NCI-H1092 (cell line): ENCODE data around the gene CD300LF.

ENCODE experiments used
- DNase-seq: peaks from one replicate; lab custom pipeline; 2025; lab: John Stamatoyannopoulos, UW

Gene CD300LF

DNA sequence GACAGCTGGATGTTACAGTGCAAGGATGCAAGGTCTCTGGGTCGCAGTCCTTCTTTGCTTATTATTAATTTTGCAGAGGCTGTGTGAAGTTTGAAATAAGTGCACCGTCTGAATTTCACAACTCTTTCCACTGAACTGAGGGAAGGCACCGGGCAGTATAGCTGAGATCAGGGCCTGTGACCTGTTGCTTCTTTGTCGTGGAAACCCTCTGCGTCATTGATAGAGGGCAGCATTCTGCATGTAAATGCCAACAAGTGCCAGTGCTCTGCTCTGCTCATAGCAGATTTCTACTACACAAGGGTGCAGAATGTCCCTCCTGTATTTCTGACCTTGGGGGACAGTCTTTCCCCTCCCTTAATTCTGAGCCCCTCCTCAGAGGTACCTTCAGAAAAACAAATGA, 26.0 kb downstream of the CD300LF start:
- DNase-seq, result no peak

DNA sequence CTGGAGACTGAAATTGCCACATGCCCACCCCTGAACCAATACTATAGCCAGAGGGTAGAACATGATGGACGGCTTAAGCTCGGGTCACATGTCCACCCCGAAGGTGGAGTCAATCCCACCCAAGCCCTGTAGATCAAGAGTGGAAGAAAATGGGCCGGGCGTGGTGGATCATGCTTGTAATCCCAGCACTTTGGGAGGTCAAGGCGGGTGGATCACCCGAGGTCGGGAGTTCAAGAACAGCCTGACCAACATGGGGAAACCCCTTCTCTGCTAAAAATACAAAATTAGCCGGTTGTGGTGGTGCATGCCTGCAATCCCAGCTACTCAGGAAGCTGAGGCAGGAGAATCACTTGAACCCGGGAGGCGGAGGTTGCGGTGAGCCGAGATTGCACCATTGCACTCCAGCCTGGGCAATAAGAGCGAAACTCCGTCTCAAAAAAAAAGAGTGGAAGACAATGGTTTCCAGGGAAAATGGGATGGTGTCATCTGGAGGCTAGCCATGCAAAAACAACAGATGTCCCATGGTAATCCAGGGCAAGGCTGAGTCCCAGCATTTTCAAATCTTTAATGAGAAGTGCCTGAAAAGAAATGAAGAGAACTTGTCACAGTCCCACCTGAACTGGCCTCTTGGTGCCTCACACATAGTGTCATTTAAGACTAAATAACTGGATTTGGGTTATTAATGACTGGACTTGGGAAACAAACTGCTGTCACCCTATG, 30.1 kb downstream of the CD300LF start:
- no peak for DNase-seq

DNA sequence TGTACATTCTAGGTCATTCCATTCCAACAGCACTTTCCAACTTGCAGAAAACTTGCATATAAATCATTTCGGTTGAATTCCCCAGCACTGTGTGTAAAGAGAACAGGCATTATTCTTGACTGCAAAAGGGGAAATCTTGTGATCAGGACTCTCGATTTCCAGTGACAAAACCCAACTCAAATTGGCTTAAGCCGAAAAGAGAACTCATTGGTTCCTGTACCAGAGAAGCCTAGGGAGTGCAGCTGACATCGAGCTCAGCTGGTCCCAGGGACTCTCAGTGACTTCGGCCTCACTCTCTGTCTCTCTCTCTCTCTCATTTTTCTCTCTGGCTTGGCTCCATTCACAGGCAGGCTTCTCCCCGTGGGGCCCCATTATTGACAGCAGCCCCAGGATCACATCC, 30.7 kb downstream of the CD300LF start:
- DNase-seq, result no peak

DNA sequence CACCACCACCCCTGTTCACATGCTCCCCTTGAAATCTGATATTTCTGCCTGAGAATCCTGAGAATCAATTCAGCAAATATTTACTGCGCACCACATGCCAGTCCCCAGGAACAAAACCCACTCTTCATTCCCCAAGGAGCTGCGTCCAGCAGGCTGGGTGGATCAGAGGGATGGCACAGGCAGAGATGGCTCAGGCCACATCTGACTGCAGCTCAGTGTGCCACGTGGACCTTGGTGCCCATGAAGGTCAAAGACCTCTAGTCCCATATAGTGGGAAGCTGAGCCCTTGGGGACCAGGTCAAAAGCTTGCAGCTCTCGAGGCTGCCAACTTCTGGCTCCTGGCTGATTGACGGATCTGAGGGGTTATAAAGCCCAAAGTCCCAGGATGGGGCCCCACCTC, 31.8 kb downstream of the CD300LF start:
- no peak for DNase-seq

DNA sequence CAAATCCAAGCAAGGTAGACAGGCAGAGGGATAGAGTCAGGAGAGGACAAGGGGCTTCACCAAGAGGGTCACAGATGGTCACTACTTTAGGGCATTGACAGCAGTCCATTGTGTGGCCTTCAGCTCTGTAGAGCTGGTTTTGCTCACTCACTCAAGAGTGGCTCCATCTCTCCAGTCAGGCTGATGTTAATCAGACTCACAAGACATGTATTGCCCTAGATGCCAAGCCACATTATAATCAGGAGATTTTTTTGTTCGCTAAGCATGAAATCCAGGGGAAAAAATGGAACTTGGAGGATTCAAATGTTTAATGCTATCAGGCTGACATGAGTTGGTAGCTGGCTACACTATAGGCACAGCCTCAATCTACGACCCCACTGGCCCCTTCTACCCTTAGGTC, 32.5 kb downstream of the CD300LF start:
- DNase-seq, result no peak

DNA sequence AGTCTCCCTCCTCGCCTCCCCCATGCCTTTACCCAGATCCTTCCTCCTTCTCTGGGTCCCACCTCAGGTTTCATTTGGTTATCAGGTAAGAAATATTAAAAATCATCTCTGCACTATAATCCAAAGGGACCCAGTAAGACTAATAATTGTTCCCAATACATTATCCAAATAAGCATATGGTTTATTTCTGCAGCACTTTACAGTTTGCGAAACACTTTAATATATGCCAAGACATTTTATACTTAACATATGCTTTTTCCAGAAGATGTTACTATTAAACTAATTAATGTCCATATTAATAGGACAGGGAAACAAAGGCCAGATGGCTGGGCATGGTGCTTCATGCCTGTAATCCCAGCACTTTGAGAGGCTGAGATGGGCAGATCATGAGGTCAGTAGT, 33.3 kb downstream of the CD300LF start:
- no peak for DNase-seq

DNA sequence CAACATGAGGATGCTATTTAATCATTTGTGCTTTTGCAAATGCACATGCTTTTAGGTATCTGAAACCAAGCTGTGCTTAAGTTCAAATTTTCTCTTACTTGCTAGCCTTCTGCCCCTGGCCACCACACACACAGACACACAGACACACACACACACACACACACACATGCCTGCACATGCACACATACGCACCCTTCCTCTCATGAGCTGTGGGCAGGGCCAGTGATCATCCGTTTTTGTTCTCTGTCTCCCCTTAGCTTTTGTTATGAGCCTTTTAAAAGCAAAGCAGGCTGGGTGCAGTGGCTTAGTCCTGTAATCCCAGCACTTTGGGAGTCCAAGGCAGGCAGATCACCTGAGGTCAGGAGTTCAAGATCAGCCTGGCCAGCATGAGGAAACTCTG, 34.2 kb downstream of the CD300LF start:
- DNase-seq, result no peak

DNA sequence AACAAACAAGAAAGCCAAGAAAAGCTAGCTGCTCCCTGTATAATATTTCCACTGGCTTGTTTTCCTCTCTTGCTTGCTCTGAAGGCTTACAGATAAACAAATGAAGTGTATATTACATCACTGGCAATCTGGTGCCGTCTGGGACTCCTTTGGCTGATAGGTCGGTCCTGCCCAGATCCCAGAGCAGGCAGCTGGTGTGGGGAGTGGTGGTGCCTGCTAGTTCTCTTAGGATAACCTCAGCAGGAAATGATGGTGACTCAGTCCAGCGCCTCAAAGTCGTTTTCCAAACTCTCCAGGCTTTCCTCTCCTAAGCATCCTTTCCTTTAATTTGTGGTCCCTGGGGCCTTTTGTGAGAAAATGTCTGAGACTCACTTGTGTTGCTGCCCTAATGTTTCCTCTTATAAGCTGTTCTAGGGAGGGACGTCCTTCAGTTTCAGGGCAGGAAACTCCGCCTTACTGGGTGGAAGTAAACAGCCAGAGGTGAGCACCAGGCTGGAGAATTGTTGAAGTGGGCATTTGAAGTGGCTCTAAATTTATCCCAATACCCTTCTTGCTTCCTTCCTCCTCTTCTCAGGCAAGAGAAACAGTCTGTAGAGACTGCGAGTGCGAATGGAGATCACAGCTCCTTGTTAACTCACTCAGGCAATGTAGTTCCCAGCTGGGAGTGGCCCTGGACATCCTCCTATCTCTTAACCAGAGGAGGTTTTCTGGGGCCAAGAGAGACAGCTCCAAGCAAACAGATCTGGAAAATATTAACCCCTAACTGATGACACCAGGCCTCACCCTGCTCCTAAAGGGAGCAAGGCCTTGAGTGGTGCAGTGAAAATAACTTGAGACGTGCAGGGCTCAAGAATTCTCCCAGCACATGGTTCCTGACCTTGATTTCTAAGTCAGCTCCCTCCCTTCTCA, 34.9 kb downstream of the CD300LF start:
- no peak for DNase-seq

DNA sequence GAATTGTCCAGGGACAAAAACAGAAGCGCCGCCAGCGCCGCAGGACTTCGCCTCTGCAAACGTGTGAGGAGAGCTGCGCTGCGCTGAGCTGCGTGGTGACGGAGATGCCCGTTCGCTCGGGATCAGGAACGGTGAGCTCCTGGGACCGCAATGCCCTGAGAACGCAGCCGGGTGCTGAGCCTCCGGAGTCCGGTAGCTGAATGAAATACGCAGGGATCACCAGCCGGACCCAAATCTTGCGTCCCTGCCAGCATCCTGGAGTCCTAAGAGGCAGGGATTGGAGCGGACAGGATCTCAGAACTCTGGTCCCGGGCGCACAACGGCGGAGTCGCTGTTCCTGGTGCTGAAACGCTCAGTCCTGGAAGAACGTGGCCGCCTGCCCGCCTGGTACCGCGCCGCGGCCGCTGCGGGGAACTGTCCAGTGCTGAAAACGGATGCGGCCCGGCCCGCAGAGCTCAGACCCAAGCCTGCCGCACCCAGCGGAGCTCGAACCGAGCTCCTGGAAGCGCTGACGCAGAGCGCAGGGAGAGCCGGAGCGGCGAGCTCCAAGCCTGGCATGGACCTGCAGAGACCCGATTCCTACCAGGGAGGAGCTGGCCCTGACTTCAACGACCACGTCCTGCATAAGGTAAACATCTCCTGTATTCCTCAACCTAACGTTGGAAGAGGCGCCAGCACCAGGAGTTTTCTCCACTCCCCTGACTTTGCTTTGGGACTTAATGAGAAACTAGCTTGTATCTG, 41.5 kb downstream of the CD300LF start:
- no peak for DNase-seq

DNA sequence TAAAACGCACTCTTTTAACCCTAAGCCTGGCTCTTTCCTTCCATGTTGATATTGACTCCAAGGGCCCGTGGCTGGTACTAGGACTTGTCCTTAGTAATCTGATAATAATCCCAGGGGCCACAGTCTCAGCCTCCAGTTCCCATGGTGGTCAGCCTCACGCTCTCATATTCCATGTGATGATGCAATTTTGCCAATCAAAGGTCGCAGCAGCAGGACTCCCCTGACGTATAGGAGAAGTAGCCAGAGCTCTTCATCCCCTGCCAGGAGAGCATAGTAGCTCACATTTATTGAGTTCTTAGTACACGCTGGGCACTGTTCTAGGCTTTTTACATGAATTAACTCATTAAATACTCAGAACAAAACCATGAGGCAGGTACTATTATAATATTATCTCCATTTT, 42.4 kb downstream of the CD300LF start:
- DNase-seq, result no peak

DNA sequence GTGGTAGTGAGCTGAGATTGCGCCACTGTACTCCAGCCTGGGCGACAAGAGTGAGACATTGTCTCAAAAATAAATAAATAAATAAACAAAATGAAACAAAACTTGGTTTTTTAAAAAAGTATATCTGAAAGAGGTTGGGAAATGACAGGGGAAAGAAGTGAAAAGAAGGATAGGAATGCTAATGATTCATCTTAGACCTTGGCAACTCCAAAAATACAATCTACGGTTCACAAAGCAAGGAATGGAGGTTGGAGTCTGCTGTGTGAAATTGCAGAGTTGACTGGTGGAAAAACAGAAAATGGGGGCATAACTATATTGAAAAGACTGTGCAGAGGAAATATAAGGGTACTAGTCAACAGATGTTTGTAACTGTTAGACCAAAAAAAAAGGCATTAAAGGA, 49.2 kb downstream of the CD300LF start:
- DNase-seq, result no peak

DNA sequence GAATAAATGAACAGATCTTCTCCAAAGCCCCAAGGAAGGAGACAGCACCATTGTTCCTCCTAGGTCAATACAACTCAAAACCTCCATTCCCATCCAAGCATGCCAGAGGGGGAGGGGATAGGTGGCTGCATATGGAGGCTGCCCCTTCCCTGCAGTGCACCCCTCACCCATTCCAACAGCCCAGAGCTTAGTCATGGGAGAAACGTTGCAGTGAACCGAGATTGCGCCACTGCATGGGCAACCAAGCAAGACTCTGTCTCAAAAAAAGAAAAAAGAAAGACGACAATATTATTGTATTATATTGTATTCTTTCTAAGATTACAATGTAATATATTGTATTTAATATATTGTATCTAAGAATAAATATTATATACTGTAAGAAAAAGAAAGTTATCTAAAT, 52.8 kb downstream of the CD300LF start:
- no peak for DNase-seq

DNA sequence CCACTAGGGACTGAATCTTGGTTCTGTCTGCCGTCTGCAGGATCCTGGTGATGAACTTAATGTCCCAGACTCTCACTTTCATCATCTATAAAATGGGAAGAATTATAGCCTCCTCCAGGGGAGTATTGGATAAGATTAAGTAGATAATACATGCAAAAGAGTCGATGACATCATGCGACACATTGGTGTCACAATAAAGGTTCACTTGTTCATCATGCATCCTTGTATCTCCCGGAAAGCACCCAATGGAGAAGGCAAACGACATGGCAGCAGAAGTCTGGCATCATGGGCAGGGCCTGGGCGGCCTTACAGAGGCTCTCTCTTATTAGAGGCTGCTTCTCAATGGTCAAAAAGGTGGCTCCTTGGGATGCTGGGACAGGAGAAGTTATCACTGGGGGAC, 54.1 kb downstream of the CD300LF start:
- DNase-seq, result no peak

DNA sequence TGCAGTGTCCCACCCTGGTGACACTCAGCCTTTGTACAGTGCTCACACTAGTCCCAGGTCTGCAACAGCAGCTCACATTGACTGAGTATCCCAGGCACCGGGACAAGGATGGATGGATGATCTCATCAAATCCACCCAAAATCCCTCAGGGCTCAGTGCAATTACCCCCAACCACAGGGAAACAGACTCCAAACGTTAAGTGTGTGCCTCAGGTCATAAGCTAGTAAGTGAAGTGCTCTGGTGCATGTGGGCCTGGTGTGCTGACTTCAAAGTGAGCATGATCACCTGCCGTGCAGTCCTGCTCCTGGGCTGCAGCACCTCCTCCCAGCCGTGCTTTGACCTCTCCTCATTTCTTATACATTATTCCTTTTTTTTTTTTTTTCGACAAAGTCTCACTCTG, 58.0 kb downstream of the CD300LF start:
- no peak for DNase-seq

DNA sequence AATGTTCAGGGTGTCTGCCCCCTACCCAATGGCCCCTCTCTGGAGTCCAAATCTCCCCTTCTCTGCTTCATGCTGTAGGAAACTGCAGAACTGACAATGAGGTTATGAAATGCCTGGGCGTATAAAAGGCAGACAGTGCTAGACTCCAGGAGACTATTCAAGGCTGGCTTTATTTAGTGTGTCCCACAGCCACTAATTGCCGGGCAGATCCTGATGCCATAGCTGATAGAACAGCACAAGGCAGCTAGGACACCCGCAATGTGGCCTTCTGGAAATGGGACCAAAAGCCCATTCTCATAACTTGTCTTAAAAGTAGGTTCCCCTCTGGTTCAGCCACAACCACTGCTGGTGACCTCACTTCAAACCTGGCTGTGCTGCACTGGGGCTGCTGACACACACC, 60.7 kb downstream of the CD300LF start:
- DNase-seq, result no peak

DNA sequence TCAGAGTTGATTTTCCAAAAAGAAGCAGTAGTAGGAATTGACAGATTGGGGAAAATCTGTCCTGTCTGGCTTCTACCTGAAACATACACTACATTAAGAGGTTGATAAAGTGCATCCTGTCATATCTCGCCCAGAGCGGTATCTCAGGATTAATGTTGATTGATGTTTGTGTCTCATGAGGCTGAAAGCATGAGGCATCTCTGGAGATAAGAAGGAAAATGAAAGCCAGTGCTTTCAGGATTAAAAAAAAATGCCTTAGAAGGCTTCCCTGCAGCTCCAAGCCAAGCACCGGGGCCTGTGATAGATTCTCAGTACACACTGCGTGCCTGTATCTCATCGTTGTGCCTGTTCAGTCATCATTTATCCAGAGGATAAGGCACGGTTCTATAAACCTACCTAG, 62.8 kb downstream of the CD300LF start:
- no peak for DNase-seq

DNA sequence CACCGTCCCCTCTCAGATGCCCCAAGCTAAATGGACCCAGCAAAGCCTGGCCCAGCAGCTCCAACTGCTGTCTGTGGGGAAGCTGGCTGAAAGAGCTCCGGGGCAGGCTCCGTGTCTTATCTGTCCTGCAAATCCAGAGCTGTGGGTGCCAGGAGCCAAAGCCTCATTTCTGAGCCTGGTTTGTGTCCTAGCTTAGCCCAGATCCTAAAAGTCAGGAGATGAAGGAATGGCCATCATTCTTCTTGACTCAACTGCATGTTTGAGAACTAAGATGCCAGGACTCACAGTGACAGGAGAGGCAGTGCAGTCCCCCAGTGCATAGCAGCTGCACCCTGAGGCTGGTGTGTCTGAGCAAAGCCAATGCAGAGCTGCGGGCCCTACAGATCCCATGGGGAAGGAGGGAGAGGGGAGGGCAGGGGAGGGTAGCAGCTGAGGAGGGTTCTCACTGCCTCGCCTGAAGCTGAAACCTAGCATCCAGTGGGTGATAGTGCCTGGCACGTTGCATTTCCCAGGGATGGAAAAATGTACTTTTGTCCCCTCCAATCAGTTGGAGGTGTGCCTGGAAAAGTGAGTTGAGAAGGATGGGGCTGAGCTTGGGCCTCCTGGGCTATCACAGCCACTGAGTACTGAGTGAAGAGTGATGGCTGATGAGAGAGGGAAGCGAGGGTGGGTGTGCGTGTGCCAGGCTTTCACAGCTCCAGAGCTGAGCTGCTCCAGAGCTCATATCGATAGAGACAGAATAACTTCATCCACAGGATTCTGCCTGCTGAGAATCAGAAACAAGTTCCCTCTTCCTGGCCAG, 64.7 kb downstream of the CD300LF start:
- no peak for DNase-seq

DNA sequence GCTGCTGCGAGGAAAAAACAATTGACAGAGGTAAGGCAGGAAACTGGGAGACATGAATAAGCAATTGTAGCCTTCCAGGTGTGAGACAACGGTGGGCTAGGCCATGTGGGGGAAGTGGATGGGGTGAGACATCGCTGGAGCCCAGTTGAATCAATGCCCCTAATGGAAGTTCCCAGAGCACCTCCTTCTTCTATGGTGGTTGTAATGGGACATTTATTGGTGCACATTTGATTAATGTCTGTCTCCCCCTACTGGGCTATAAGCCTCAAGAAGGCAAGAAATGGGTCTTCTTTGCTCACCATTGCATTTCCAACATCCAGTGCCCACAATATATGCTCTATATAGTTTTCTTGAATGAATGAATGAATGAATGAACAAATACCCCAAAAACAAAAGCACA, 66.5 kb downstream of the CD300LF start:
- DNase-seq, result no peak

DNA sequence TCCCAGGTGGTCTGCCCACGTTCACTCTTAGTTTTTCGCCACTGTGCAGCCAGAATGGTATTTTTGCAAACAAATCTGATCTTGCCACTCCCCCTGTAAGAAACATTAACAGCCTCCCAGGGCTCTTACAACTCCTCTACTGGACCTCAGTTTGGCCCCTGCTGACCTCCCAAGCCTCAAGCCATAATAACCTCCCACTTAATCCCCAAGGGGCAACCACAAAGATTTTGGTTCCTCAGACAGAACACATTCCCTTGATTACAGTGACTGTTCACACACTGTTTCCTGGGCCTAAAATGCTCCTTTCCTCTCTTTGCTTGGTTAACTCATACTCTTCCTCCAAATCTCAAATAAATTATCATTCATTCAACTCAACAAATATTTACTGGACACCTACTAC, 67.7 kb downstream of the CD300LF start:
- DNase-seq, result no peak

DNA sequence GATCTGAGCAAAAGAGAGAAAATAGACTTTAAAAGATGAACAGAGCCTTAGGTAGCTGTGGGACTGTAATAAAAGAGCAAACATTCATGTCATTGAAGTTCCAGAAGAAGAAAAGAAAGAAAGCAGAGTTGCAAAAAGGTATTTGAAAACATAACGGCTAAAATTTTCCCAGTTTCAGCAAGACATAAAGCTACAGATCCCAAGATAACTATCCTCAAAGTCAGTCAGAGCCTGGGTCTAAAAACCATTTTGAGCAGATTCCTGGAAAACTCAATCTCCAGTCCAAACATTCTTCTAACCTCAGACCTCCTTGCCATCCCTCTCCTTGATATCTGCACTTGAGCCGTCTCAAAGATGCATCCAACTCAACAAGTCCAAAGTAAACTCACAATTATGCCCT, 68.3 kb downstream of the CD300LF start:
- no peak for DNase-seq
